Measurements from ENCODE around the gene GNAT1.
"Not testable (repeated sequence)": the region's sequence is repeated elsewhere in the genome, so short reads cannot be mapped to it uniquely, and the experiment has no call there.

GNAT1 gene

GRCh38 chr3:50208677-50209344, 17.4 kb downstream of the GNAT1 start:
- H3K4me3 ChIP-seq (ENCODE audit: low read depth, low read length), result no peak overlapping the region
- TF ChIP-seq, protein P1, sequence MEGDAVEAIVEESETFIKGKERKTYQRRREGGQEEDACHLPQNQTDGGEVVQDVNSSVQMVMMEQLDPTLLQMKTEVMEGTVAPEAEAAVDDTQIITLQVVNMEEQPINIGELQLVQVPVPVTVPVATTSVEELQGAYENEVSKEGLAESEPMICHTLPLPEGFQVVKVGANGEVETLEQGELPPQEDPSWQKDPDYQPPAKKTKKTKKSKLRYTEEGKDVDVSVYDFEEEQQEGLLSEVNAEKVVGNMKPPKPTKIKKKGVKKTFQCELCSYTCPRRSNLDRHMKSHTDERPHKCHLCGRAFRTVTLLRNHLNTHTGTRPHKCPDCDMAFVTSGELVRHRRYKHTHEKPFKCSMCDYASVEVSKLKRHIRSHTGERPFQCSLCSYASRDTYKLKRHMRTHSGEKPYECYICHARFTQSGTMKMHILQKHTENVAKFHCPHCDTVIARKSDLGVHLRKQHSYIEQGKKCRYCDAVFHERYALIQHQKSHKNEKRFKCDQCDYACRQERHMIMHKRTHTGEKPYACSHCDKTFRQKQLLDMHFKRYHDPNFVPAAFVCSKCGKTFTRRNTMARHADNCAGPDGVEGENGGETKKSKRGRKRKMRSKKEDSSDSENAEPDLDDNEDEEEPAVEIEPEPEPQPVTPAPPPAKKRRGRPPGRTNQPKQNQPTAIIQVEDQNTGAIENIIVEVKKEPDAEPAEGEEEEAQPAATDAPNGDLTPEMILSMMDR (IDR thresholded peaks at IDR 0.05; ENCODE audit: borderline replicate concordance, insufficient read depth, low read depth, low read length), result no peak

- H3K4me3 ChIP-seq (ENCODE audit: low read depth, low read length), result no peak overlapping the region
- TF ChIP-seq, protein P1 (IDR thresholded peaks at IDR 0.05; ENCODE audit: borderline replicate concordance, insufficient read depth, low read depth, low read length), result no peak
Observed at GRCh38 chr3:50210176-50210509, 18.7 kb downstream of the GNAT1 start.

GRCh38 chr3:50210510-50211367, 19.3 kb downstream of the GNAT1 start:
- no peak overlapping the region for H3K4me3 ChIP-seq (ENCODE audit: low read depth, low read length)
- TF ChIP-seq, protein P1 (IDR thresholded peaks at IDR 0.05; ENCODE audit: borderline replicate concordance, insufficient read depth, low read depth, low read length), result no peak

- not testable (repeated sequence) for H3K4me3 ChIP-seq (ENCODE audit: low read depth, low read length)
Observed at GRCh38 chr3:50211368-50211717, 19.9 kb downstream of the GNAT1 start.

GRCh38 chr3:50211930-50212329, 20.5 kb downstream of the GNAT1 start:
- no peak overlapping the region for H3K4me3 ChIP-seq (ENCODE audit: low read depth, low read length)
- TF ChIP-seq, protein P1 (IDR thresholded peaks at IDR 0.05; ENCODE audit: borderline replicate concordance, insufficient read depth, low read depth, low read length), result no peak

DNA sequence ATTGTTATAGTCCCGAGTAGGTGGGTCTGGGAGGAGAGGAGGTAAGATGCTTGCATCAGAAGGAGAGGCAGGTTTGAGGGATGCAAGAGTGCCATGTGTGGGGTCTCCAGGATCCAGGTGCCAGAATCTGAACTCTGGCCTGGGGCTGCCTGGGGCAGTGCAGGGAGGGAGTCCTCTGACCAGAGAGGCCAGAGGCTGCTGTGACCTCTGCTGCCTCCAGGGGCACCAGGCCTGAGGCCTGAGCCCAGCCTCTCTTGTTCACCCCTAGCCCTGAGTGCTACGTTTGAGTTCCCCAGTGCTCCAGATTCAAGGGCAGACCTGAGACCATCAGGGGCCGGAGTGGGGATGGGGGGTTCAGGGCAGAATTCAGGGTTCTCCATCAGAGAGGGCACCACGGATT, 21.1 kb downstream of the GNAT1 start:
- TF ChIP-seq, protein P1 (IDR thresholded peaks at IDR 0.05; ENCODE audit: borderline replicate concordance, insufficient read depth, low read depth, low read length), result peak; percentile 21; the same call in 1 of the 2 replicates
- no peak overlapping the region for H3K4me3 ChIP-seq (ENCODE audit: low read depth, low read length)

- no peak overlapping the region for H3K4me3 ChIP-seq (ENCODE audit: low read depth, low read length)
Observed at GRCh38 chr3:50212971-50213370, 21.6 kb downstream of the GNAT1 start.

More at GRCh38 chr3:50212971-50213370, 21.6 kb downstream of the GNAT1 start:
- TF ChIP-seq, protein P1 (IDR thresholded peaks at IDR 0.05; ENCODE audit: borderline replicate concordance, insufficient read depth, low read depth, low read length), result no peak

Data from GM12875 (cell line).